ENCODE results near the gene PPP1CA.

PPP1CA gene

DNA sequence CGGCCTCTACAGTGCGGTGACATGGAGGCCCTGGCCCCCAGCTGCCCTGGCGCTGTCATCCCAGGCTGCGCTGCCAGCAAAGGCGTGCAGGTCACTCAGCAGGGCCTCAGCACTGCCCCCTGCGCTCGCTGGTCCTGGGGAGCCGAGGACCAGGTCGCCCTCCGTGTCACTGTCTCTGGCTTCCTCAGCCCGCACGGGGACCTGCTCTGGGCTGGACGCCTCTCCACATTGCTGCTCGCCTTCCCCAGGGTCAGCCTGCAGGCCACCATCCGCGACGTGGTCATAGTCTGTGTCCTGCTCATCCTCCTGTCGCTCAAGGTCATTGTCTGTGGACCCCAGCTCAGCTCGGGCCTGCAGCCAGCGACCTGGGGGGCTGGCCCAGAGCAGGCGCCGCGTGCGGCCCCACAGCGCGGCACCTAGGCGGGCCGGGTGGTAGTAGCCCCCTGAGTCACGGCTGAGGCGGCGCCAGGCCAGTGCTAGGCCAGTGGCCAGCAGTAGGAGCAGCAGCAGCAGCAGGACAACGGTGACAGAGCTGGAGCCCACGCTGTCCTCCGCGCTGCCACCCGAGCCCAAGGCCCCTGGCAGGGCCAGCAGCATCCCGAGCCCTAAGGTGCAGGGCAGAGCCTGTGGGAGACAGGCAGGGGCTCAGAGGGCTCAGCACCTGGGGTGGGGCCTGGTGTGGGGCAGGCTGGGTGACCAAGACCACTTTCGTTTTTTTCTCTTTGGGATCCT, 34.2 kb upstream of the PPP1CA start:
- Histone ChIP-seq H3K9me3 (no peaks in the 10 kb centered on the region), H3K27me3 (no peaks in the 10 kb centered on the region), H3K36me3 (peaks cover 75% of the 10 kb centered on the region), H3K4me3 (ENCODE audit: low read depth in 1 of 2, low read length in 1 of 2) (no peak overlapping the region), H3K4me1 (ENCODE audit: control insufficient read depth in 1 of 2, insufficient read depth in 1 of 2, low read depth in 1 of 2, low read length in 1 of 2) (peaks cover 14% of the 10 kb centered on the region in 2 experiments), H3K27ac (no peak overlapping the region)
- TF ChIP-seq, protein P1, sequence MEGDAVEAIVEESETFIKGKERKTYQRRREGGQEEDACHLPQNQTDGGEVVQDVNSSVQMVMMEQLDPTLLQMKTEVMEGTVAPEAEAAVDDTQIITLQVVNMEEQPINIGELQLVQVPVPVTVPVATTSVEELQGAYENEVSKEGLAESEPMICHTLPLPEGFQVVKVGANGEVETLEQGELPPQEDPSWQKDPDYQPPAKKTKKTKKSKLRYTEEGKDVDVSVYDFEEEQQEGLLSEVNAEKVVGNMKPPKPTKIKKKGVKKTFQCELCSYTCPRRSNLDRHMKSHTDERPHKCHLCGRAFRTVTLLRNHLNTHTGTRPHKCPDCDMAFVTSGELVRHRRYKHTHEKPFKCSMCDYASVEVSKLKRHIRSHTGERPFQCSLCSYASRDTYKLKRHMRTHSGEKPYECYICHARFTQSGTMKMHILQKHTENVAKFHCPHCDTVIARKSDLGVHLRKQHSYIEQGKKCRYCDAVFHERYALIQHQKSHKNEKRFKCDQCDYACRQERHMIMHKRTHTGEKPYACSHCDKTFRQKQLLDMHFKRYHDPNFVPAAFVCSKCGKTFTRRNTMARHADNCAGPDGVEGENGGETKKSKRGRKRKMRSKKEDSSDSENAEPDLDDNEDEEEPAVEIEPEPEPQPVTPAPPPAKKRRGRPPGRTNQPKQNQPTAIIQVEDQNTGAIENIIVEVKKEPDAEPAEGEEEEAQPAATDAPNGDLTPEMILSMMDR (IDR thresholded peaks at IDR 0.05), result no peak

DNA sequence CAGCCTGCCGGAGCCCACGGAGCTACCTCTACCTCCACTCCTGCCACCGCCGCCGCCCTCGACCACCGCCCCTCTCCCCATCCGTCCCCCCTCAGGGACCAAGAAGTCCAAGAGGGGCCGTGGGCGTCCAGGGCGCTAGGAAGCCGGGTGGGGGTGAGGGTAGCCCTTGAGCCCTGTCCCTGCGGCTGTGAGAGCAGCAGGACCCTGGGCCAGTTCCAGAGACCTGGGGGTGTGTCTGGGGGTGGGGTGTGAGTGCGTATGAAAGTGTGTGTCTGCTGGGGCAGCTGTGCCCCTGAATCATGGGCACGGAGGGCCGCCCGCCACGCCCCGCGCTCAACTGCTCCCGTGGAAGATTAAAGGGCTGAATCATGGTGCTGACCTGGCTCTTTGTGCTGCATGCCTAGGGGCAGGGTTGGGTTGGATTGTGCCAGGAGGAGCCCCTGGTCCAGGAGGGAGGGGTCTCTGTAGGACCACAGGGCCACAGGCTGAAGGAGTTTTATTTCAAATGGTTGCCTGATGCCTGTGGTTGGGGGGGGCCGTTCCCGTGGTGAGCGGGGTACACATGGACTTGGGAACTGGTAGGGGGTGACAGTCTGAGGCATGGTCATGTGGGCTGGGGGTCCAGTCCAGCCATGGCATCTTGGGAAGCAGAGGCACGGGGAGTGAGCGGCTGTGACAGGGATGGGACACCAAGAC, 33.5 kb upstream of the PPP1CA start:
- Histone ChIP-seq H3K27me3 (no peaks in the 10 kb centered on the region), H3K36me3 (peaks cover 81% of the 10 kb centered on the region), H3K4me3 (ENCODE audit: low read depth in 1 of 2, low read length in 1 of 2) (no peak overlapping the region), H3K27ac (no peak overlapping the region), H3K9me3 (no peaks in the 10 kb centered on the region), H3K4me1 (ENCODE audit: control insufficient read depth in 1 of 2, insufficient read depth in 1 of 2, low read depth in 1 of 2, low read length in 1 of 2) (peaks cover 14% of the 10 kb centered on the region in 2 experiments)
- TF ChIP-seq, protein P1 (IDR thresholded peaks at IDR 0.05), result no peak

DNA sequence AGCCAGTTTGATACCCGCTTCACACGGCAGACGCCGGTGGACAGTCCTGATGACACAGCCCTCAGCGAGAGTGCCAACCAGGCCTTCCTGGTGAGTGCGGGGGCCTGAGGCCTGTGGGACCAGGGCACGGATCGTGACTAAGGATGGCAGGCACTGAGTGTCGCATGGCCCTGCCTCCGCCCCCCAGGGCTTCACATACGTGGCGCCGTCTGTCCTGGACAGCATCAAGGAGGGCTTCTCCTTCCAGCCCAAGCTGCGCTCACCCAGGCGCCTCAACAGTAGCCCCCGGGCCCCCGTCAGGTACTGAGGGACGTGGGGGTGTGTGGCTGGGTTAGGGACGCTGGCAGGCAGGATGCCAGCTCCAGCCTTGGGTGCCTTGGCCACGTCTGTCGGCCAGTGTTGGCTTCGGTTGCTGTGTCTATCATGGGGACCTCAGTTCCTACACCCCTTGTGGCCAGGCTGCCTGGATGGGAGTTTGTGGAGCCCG, 32.8 kb upstream of the PPP1CA start:
- H3K27ac ChIP-seq, result no peak overlapping the region

DNA sequence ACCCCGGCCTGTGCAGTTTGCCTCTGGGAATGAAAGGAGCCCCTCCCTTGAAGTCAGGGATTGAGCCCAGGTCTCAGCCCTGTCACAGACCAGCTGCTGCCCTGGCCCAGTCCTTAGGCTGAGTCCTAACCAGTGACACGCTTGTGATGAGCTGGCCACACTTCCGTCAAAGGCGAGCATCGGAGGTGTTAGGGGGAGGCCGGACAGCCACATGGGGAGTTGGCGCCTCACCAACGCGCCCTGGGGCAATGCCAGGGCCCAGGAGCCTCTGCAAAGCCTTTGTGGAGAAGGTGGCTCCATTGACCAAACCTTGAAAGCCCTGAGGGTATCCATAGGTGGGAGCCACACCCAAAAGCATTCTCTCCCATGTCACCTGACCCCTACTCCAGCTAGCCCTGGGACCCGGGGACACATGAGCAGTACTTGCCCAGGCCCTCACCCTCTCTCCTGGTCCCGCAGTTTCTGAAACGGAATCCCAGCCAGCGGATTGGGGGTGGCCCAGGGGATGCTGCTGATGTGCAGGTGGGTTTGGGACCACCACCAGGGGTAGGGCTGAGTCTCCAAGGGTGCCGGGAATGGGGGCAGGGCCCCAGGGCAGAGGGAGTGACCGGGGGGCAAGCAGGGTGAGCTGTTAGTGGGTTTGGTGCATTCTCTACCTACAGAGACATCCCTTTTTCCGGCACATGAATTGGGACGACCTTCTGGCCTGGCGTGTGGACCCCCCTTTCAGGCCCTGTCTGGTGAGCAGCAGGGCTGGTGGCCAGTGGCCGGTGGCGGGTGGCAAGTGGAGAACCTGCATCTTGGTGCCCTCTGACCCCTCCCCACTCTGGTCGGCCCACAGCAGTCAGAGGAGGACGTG, 32.1 kb upstream of the PPP1CA start:
- H3K9me3 ChIP-seq, result no peaks in the 10 kb centered on the region
- peaks cover 80% of the 10 kb centered on the region for H3K36me3 ChIP-seq
- peaks cover 23 to 27% of the 10 kb centered on the region in 2 experiments for H3K4me1 ChIP-seq (ENCODE audit: control insufficient read depth in 1 of 2, insufficient read depth in 1 of 2, low read depth in 1 of 2, low read length in 1 of 2)
- TF ChIP-seq, protein P1 (IDR thresholded peaks at IDR 0.05), result no peak
- H3K27ac ChIP-seq, result no peak overlapping the region
- H3K27me3 ChIP-seq, result no peaks in the 10 kb centered on the region
- H3K4me3 ChIP-seq (ENCODE audit: low read depth in 1 of 2, low read length in 1 of 2), result no peak overlapping the region

More for the DNA sequence above, 32.8 kb upstream of the PPP1CA start:
- Histone ChIP-seq H3K36me3 (peaks cover 83% of the 10 kb centered on the region), H3K4me3 (ENCODE audit: low read depth in 1 of 2, low read length in 1 of 2) (no peak overlapping the region), H3K9me3 (no peaks in the 10 kb centered on the region), H3K27me3 (no peaks in the 10 kb centered on the region), H3K4me1 (ENCODE audit: control insufficient read depth in 1 of 2, insufficient read depth in 1 of 2, low read depth in 1 of 2, low read length in 1 of 2) (peaks cover 16 to 20% of the 10 kb centered on the region in 2 experiments)
- TF ChIP-seq, protein P1 (IDR thresholded peaks at IDR 0.05), result no peak

DNA sequence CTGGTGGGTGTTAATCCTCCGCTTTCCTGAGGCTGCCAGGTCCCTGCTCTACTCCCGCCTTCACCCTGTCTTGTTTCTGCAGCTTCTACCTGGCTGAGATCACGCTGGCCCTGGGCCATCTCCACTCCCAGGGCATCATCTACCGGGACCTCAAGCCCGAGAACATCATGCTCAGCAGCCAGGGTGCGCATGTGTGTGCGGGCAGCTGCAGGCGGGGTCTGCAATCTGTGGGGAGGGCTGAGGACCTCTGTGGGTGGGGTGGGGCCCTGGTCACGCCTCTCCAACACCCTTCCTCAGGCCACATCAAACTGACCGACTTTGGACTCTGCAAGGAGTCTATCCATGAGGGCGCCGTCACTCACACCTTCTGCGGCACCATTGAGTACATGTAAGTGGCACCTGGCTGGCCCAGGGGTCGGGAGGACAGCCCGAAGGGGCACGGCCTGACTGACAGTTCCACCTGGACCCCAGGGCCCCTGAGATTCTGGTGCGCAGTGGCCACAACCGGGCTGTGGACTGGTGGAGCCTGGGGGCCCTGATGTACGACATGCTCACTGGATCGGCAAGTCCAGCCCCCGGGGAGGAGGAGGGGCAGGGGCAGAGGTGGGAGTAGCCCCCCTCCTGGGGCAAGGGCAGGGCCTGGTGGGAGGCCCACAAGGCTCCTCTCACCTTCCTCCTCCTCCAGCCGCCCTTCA, 31.1 kb upstream of the PPP1CA start:
- peaks cover 28 to 32% of the 10 kb centered on the region in 2 experiments for H3K4me1 ChIP-seq (ENCODE audit: control insufficient read depth in 1 of 2, insufficient read depth in 1 of 2, low read depth in 1 of 2, low read length in 1 of 2)
- TF ChIP-seq, protein P1 (IDR thresholded peaks at IDR 0.05), result no peak
- H3K27me3 ChIP-seq, result no peaks in the 10 kb centered on the region
- H3K4me3 ChIP-seq (ENCODE audit: low read depth in 1 of 2, low read length in 1 of 2), result no peak overlapping the region
- no peak overlapping the region for H3K27ac ChIP-seq
- no peaks in the 10 kb centered on the region for H3K9me3 ChIP-seq
- peaks cover 70% of the 10 kb centered on the region for H3K36me3 ChIP-seq
